NB4 (cell line): ENCODE results near the gene SMARCA4.

ENCODE experiments used
- POLR2A ChIP-seq: IDR thresholded peaks from 2 replicates; pipeline ENCODE4 v1.6.1; 2011; ENCODE audit warnings: mild to moderate bottlenecking; ENCODE audit not compliant: insufficient read length; ENCODE audit errors: extremely low read depth
- TF ChIP-seq, protein P1 (sequence below): IDR thresholded peaks from one replicate; pipeline ENCODE4 v1.5.1; 2012; ENCODE audit warnings: low read depth, low read length

DNA sequence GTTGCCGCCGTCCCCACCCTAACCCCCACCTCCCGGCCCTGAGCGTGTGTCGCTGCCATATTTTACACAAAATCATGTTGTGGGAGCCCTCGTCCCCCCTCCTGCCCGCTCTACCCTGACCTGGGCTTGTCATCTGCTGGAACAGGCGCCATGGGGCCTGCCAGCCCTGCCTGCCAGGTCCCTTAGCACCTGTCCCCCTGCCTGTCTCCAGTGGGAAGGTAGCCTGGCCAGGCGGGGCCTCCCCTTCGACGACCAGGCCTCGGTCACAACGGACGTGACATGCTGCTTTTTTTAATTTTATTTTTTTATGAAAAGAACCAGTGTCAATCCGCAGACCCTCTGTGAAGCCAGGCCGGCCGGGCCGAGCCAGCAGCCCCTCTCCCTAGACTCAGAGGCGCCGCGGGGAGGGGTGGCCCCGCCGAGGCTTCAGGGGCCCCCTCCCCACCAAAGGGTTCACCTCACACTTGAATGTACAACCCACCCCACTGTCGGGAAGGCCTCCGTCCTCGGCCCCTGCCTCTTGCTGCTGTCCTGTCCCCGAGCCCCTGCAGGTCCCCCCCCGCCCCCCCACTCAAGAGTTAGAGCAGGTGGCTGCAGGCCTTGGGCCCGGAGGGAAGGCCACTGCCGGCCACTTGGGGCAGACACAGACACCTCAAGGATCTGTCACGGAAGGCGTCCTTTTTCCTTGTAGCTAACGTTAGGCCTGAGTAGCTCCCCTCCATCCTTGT lies 38.8 kb upstream of the SMARCA4 start:
- TF ChIP-seq POLR2A, result no peak
- TF ChIP-seq, protein P1, sequence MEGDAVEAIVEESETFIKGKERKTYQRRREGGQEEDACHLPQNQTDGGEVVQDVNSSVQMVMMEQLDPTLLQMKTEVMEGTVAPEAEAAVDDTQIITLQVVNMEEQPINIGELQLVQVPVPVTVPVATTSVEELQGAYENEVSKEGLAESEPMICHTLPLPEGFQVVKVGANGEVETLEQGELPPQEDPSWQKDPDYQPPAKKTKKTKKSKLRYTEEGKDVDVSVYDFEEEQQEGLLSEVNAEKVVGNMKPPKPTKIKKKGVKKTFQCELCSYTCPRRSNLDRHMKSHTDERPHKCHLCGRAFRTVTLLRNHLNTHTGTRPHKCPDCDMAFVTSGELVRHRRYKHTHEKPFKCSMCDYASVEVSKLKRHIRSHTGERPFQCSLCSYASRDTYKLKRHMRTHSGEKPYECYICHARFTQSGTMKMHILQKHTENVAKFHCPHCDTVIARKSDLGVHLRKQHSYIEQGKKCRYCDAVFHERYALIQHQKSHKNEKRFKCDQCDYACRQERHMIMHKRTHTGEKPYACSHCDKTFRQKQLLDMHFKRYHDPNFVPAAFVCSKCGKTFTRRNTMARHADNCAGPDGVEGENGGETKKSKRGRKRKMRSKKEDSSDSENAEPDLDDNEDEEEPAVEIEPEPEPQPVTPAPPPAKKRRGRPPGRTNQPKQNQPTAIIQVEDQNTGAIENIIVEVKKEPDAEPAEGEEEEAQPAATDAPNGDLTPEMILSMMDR, result no peak
